ENCODE data around the gene SYNDIG1. TPM values are rescaled to one million over a fixed set of nuclear protein-coding genes. Genes with fewer than 3 reads are reported as not detected.

The SYNDIG1 gene
- polyA plus RNA-seq, 1 experiment: 1.7 TPM

DNA sequence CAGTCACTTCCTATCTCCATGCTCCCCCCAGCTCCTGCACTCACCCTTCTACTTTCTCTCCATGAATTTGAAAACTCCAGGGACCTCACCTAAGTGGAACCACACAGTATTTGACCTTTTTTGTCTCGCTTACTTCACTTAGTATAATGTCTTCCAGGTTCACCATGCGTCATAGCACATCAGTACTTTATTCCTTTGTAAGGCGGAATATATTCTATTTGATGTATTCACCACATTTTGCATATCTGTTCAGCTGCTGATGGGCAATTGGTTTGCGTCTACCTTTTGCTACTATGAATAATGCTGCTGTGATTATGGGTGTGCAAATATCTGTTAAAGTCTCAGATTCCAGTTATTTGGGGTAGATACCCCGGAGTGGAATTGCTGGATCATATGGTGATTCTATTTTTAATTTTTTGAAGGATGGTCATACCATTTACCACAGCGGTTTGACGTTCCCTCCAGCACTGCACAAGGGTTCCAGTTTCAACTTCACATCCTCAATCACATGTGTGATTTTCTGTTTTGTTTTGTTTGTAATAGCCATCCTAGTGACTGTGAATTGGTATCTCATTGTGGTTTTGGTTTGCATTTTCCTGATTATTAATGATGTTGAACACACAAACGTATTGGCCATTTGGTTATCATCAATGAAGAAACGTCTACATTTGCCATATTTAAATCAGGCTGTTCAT lies 20.3 kb upstream of the SYNDIG1 start:
- CTCF ChIA-PET: interaction anchor here (1.5 kb wide), 1 partner anchor 9 kb away, joined by 4 read pairs; no protein-coding TSS in a partner anchor
- Histone ChIP-seq H3K36me3 (ENCODE audit: control insufficient read depth, insufficient read depth, low read length) (no peaks in the 10 kb centered on the region), H3K4me3 (ENCODE audit: low read depth, low read length) (no peak overlapping the region), H3K27me3 (ENCODE audit: control insufficient read depth, insufficient read depth, low read length) (no peaks in the 10 kb centered on the region; the same call in 1 of the 2 replicates)
- no peak for TF ChIP-seq CTCF (IDR thresholded peaks at IDR 0.05; ENCODE audit: insufficient read depth, low read depth, low read length)
- POLR2A ChIA-PET: no interaction called here
- DNase-seq (ENCODE audit: low read depth): no peak

- peaks cover 3% of the 10 kb centered on the region for H3K27me3 ChIP-seq (ENCODE audit: control insufficient read depth, insufficient read depth, low read length)
- ChIA-PET POLR2A (no interaction called here), CTCF (interaction anchor here (1.7 kb wide), 1 partner anchor 9 kb away, joined by 4 read pairs; no protein-coding TSS in a partner anchor)
- no peak for DNase-seq (ENCODE audit: low read depth)
- H3K4me3 ChIP-seq (ENCODE audit: low read depth, low read length): no peak overlapping the region
- H3K36me3 ChIP-seq (ENCODE audit: control insufficient read depth, insufficient read depth, low read length): no peaks in the 10 kb centered on the region
- TF ChIP-seq CTCF (IDR thresholded peaks at IDR 0.05; ENCODE audit: insufficient read depth, low read depth, low read length): no peak
Observed at GRCh38 chr20:24450177-24450576, 19.3 kb upstream of the SYNDIG1 start.

DNA sequence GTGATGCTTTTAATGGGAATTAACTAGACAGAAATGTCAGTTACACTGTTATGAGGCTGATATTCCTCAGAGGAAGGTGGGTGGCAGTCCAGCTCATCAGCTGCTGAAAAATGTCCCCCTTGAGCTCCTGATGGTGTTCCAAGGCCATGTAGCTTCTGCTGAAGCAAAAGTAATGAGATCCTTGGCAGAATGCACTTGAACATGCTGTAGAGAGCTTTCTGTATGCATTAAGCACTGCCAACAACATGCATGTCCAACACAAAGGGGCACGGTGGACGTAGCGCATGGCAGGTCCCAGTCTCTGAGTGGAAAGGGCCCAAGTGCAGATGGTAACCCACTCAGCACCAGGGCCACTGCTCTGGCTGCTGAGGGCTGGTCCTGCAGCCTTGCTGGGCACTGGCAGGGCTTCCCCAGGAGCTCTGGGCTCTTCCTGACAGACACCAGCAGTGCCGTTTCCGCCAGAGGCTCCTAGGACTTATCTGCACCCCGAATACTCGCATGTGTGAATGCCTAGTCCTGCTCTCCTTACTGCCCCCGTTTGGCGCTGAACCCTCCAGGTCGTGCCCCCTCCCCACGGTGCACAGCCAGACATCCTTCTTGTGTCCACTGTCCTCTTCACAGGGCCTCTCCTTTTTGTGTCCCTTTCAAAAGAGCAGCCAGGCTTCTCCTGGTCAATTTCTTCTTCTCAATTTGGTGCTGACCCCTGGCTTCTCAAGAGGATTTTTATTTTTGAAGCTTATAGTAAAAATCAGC lies 18.6 kb upstream of the SYNDIG1 start:
- POLR2A ChIA-PET: no interaction called here
- TF ChIP-seq CTCF (IDR thresholded peaks at IDR 0.05; ENCODE audit: insufficient read depth, low read depth, low read length): no peak

DNA sequence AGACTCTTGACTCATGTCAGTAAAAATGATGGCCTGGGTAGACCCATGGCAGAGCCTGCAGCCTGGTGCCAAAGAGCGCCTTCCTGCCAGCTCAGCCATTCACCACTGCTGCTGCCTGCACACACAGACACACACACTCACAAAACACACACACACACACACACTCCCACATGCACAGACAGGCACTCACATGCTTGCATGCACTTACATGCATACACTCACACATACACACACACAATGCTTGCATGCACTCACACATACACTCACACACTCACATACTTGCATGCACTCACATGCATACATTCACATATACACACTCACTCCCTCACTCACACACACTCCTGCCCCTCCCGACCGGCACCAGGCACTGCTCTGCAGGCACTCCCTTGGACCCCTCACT lies 18.0 kb upstream of the SYNDIG1 start:
- POLR2A ChIA-PET: no interaction called here
- CTCF ChIA-PET: interaction anchor here (1.7 kb wide), 1 partner anchor 10 kb away, joined by 4 read pairs; no protein-coding TSS in a partner anchor
- TF ChIP-seq CTCF (IDR thresholded peaks at IDR 0.05; ENCODE audit: insufficient read depth, low read depth, low read length): no peak
- H3K4me3 ChIP-seq (ENCODE audit: low read depth, low read length): no peak overlapping the region
- H3K36me3 ChIP-seq (ENCODE audit: control insufficient read depth, insufficient read depth, low read length): no peaks in the 10 kb centered on the region
- H3K27me3 ChIP-seq (ENCODE audit: control insufficient read depth, insufficient read depth, low read length): peaks cover 3% of the 10 kb centered on the region
- no peak for DNase-seq (ENCODE audit: low read depth)

More for the DNA sequence above, 18.6 kb upstream of the SYNDIG1 start:
- H3K4me3 ChIP-seq (ENCODE audit: low read depth, low read length): no peak overlapping the region
- peaks cover 3% of the 10 kb centered on the region for H3K27me3 ChIP-seq (ENCODE audit: control insufficient read depth, insufficient read depth, low read length)
- no peaks in the 10 kb centered on the region for H3K36me3 ChIP-seq (ENCODE audit: control insufficient read depth, insufficient read depth, low read length)
- CTCF ChIA-PET: interaction anchor here (1.7 kb wide), 1 partner anchor 10 kb away, joined by 4 read pairs; no protein-coding TSS in a partner anchor
- no peak for DNase-seq (ENCODE audit: low read depth)

- Histone ChIP-seq H3K36me3 (ENCODE audit: control insufficient read depth, insufficient read depth, low read length) (no peaks in the 10 kb centered on the region), H3K27me3 (ENCODE audit: control insufficient read depth, insufficient read depth, low read length) (peaks cover 7% of the 10 kb centered on the region), H3K4me3 (ENCODE audit: low read depth, low read length) (no peak overlapping the region)
- POLR2A ChIA-PET: no interaction called here
- CTCF ChIA-PET: no interaction called here
- TF ChIP-seq CTCF (IDR thresholded peaks at IDR 0.05; ENCODE audit: insufficient read depth, low read depth, low read length): no peak
- DNase-seq (ENCODE audit: low read depth): no peak
Observed at GRCh38 chr20:24452016-24452415, 17.4 kb upstream of the SYNDIG1 start.

All from BJ (cell line).